BLaER1 treated with 17β-estradiol and CSF1 and Interleukin-3, amounts not matched to agents 10 nM and 100 nM (cell line): Measurements from ENCODE around the gene CRBN.

ENCODE experiments used
- H3K27ac ChIP-seq, 11 experiments: shearing (Covaris generic); formaldehyde crosslinking; 2 replicates each; pipeline ENCODE4 v1.8.1; 2022
- H3K27me3 ChIP-seq, 11 experiments: shearing (Covaris generic); formaldehyde crosslinking; 2 replicates each; pipeline ENCODE4 v1.8.1; 2022
- H3K36me3 ChIP-seq, 11 experiments: shearing (Covaris generic); formaldehyde crosslinking; 2 replicates each; pipeline ENCODE4 v1.8.1; 2022
- H3K4me1 ChIP-seq, 10 experiments: shearing (Covaris generic); formaldehyde crosslinking; 2 replicates each; pipeline ENCODE4 v1.8.1; 2022
- H3K4me2 ChIP-seq, 11 experiments: shearing (Covaris generic); formaldehyde crosslinking; 2 replicates each; pipeline ENCODE4 v1.8.1; 2022
- H3K4me3 ChIP-seq, 10 experiments: shearing (Covaris generic); formaldehyde crosslinking; 2 replicates each; pipeline ENCODE4 v1.8.1; 2022
- H3K9ac ChIP-seq, 11 experiments: shearing (Covaris generic); formaldehyde crosslinking; 2 replicates each; pipeline ENCODE4 v1.8.1; 2022
- H3K9me3 ChIP-seq, 11 experiments: shearing (Covaris generic); formaldehyde crosslinking; replicated peaks in 1 of 11; 2 replicates each; pipeline ENCODE4 v1.8.1; 2022
- H4K20me1 ChIP-seq, 11 experiments: shearing (Covaris generic); formaldehyde crosslinking; 2 replicates each; pipeline ENCODE4 v1.8.1; 2022
- Cebpa-rat ChIP-seq, 11 experiments: shearing (Covaris generic); IDR thresholded peaks; 2 replicates each; pipeline ENCODE4 v1.8.1; 2022

Gene CRBN

DNA sequence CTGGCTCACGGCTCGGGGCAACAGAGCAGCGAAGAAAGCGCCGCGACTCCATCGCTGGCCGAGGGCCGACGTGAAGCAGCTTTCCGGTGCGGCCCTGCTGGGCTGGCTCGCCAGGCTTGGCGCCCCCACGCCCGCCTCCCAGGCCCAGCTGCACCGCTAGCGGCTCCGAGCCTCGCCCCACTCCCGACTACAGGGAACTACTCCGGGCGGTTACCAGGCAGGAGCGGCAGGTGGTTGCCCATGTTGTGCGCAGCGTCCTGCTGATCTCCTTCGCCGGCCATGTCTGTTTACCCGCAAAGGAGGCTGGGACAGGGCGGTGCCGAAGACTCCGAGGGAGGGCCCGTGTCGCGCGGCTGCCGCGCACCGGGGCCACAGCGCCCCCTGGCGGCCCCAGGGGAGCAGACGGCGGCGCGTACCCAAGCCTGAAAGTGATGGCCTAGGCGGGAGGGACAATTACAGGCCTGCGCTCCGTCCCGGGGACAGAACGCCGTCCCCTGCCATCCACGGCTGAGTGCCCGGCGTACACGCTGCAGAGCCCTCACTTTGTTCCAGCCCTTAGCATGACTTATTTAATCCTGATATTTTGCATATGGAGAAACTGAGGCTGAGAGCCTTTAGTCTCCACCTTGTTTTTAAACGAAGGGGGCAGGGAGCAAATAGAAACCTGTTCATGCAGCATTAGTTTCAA lies at the start of gene CRBN:
CRBN (minus strand) TSS at position 285 of the 688 bp plus-strand sequence; CDS start at position 281, 4 bp downstream.
- peak within 1 kb of the TSS; percentile 80 to 98 (median 92) for H3K4me3 ChIP-seq
- peaks cover 0 to 39% (median 6%) of the 10 kb centered on the region in 11 experiments; a peak in 7 of 22 replicates for H4K20me1 ChIP-seq
- peaks cover 41 to 62% (median 50%) of the 10 kb centered on the region in 10 experiments for H3K4me1 ChIP-seq
- no peaks in the 10 kb centered on the region for H3K27me3 ChIP-seq
- TF ChIP-seq Cebpa-rat (IDR thresholded peaks at IDR 0.05), result no peak
- H3K27ac ChIP-seq, result peak within 1 kb of the TSS; percentile 76 to 95 (median 89)
- H3K4me2 ChIP-seq, result peak within 1 kb of the TSS; percentile 82 to 98 (median 92)
- no peaks in the 10 kb centered on the region for H3K9me3 ChIP-seq
- peaks cover 0 to 21% (median 8%) of the 10 kb centered on the region in 11 experiments; a peak in 12 of 22 replicates for H3K36me3 ChIP-seq
- H3K9ac ChIP-seq, result peak within 1 kb of the TSS; percentile 87 to 96 (median 92)

DNA sequence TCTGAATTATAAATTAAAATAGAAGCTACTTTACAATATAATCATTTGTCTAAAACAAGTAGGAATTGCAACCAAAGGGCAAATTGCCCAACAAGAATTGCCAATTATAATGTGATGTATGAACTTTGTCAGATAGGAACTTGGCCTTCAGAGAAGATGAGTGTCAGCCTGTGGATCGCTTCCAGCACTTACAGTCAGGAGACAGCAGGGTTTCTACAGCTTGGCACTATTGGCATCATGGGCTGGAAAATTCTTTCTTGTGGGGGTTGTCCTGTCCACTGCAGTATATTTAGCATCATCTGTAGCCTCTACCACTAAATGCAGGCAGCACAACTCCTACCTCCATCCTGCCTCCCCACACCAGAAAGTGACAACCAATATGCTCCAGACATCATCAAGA lies 48.1 kb upstream of the CRBN start:
- Histone ChIP-seq H3K27ac (no peak overlapping the region), H3K27me3 (no peaks in the 10 kb centered on the region), H4K20me1 (no peaks in the 10 kb centered on the region), H3K4me2 (no peak overlapping the region), H3K9me3 (peaks cover 0 to 9% (median 0%) of the 10 kb centered on the region in 11 experiments; a peak in 1 of 22 replicates), H3K9ac (no peak overlapping the region), H3K36me3 (no peaks in the 10 kb centered on the region), H3K4me1 (no peaks in the 10 kb centered on the region), H3K4me3 (no peak overlapping the region)
- TF ChIP-seq Cebpa-rat (IDR thresholded peaks at IDR 0.05), result no peak

- Histone ChIP-seq H3K9me3 (0 out of 22 replicates have a peak, but pooled peaks cover 0 to 3% (median 0%) of the 10 kb centered on the region in 11 experiments), H3K4me2 (no peak overlapping the region), H3K36me3 (no peaks in the 10 kb centered on the region), H3K27me3 (no peaks in the 10 kb centered on the region), H3K4me3 (no peak overlapping the region), H4K20me1 (no peaks in the 10 kb centered on the region), H3K9ac (no peak overlapping the region), H3K27ac (no peak overlapping the region), H3K4me1 (no peaks in the 10 kb centered on the region)
- TF ChIP-seq Cebpa-rat (IDR thresholded peaks at IDR 0.05), result no peak
These were observed 42.0 kb upstream of the CRBN start for GRCh38 chr3:3221528-3221927.

DNA sequence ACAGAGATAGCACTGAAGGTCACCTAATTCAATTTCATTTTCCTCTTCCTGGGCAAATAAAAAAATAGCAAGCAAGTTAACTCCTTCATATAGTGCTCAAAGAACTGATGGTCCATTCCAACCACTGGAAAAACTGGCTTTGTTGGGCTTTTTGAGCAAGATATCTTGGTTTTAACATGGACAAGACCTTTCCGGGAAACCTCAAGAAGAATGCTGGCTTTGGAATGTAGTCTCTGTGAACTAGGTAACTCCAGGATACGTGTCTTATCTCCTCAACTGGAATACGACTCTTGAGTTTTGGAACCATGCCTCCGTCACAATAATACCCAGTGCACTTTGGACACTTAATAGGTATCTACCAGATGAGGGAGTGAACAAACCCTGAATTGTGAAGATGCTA lies 36.9 kb upstream of the CRBN start:
- Histone ChIP-seq H3K36me3 (no peaks in the 10 kb centered on the region), H3K27ac (no peak overlapping the region), H3K9me3 (no peaks in the 10 kb centered on the region)

DNA sequence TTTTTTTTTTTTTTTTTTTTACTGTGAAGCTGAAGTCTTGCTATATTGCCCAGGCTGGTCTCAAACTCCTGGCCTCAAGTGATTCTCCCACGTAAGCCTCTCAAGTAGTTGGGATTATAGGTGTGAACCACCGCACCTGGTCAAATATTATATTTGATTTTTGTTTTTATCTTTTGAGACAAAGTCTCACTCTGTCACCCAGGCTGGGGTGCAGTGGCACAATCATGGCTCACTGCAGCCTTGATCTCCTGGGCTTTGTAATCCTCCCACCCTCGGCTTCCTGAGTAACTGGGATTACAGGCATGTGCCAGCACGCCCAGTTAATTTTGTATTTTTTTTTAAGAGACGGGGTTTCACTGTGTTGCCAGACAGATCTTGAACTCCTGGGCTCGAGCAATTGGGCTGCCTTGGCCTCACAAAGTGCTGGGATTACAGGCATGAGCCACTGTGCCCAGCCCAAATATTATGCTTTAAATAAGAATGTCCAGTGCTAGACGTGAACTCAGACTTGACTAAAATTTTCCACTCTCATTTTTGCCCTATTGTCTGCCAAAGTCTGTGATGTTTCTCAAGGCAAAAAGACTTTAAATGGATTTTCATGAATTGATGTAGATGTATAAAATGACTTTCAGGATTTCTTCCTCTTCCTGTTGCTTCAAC lies 33.4 kb upstream of the CRBN start:
- no peak for TF ChIP-seq Cebpa-rat (IDR thresholded peaks at IDR 0.05)
- no peaks in the 10 kb centered on the region for H4K20me1 ChIP-seq
- H3K4me3 ChIP-seq, result no peak overlapping the region
- H3K36me3 ChIP-seq, result no peaks in the 10 kb centered on the region
- no peak overlapping the region for H3K27ac ChIP-seq
- no peaks in the 10 kb centered on the region for H3K9me3 ChIP-seq
- H3K9ac ChIP-seq, result no peak overlapping the region
- no peaks in the 10 kb centered on the region for H3K4me1 ChIP-seq
- no peak overlapping the region for H3K4me2 ChIP-seq
- H3K27me3 ChIP-seq, result no peaks in the 10 kb centered on the region

More for the DNA sequence above, 36.9 kb upstream of the CRBN start:
- no peak overlapping the region for H3K9ac ChIP-seq
- no peaks in the 10 kb centered on the region for H3K4me1 ChIP-seq
- H4K20me1 ChIP-seq, result no peaks in the 10 kb centered on the region
- no peaks in the 10 kb centered on the region for H3K27me3 ChIP-seq
- H3K4me2 ChIP-seq, result no peak overlapping the region
- no peak for TF ChIP-seq Cebpa-rat (IDR thresholded peaks at IDR 0.05)
- H3K4me3 ChIP-seq, result no peak overlapping the region

DNA sequence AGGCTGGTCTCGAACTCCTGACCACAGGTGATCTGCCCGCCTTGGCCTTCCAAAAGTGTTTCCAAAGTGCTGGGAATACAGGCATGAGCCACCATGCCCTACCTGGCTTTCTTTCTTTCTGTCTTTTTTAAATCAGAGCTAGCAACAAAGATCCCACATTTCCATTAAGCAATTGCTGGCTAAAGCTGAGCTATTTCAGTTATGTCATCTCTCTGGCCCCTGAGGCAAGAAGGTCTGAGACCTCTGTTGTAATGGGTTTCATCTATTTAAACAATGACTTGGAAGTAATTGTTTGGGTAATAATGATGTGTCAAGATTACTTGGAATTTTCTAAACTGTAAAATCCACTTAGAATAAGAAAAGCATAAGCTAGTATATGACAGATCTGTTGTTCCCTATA lies 30.2 kb upstream of the CRBN start:
- H3K4me1 ChIP-seq, result no peaks in the 10 kb centered on the region
- no peak overlapping the region for H3K4me2 ChIP-seq
- no peak for TF ChIP-seq Cebpa-rat (IDR thresholded peaks at IDR 0.05)
- no peak overlapping the region for H3K27ac ChIP-seq
- H3K27me3 ChIP-seq, result no peaks in the 10 kb centered on the region
- no peak overlapping the region for H3K9ac ChIP-seq
- H3K4me3 ChIP-seq, result no peak overlapping the region
- H4K20me1 ChIP-seq, result no peaks in the 10 kb centered on the region
- no peaks in the 10 kb centered on the region for H3K36me3 ChIP-seq
- H3K9me3 ChIP-seq, result no peaks in the 10 kb centered on the region

- TF ChIP-seq Cebpa-rat (IDR thresholded peaks at IDR 0.05), result no peak
- Histone ChIP-seq H3K4me3 (no peak overlapping the region), H3K4me1 (no peaks in the 10 kb centered on the region), H4K20me1 (no peaks in the 10 kb centered on the region), H3K36me3 (no peaks in the 10 kb centered on the region), H3K27ac (no peak overlapping the region), H3K27me3 (no peaks in the 10 kb centered on the region), H3K9me3 (no peaks in the 10 kb centered on the region), H3K9ac (no peak overlapping the region), H3K4me2 (no peak overlapping the region)
These were observed 29.6 kb upstream of the CRBN start for GRCh38 chr3:3209057-3209456.

DNA sequence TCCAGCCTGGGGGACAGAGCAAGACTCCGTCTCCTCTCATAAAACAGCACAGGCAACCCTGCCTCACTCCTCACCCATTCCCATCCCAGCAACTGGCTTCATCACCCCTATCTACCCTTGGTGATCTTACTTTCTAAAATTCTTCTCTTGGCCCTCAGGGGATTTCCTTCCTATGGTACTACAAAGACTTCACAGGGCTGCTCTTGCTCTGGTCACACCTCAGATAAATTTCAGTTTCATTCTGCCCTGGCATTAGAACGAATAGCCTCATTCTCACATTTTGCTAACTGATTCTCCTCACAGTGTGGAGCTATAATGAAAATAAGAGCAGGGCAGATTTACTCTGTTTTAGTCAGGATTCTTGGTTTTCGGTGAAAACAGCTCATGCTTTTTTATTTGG lies 22.1 kb upstream of the CRBN start:
- Histone ChIP-seq H3K4me1 (no peaks in the 10 kb centered on the region), H4K20me1 (no peaks in the 10 kb centered on the region), H3K4me2 (no peak overlapping the region)

GRCh38 chr3:3200632-3201212 lies 21.2 kb upstream of the CRBN start:
- H3K27ac ChIP-seq, result no peak overlapping the region
- no peak for TF ChIP-seq Cebpa-rat (IDR thresholded peaks at IDR 0.05)
- H3K9ac ChIP-seq, result no peak overlapping the region
- no peaks in the 10 kb centered on the region for H3K27me3 ChIP-seq
- H3K4me3 ChIP-seq, result no peak overlapping the region
- H3K4me2 ChIP-seq, result no peak overlapping the region
- H4K20me1 ChIP-seq, result no peaks in the 10 kb centered on the region
- H3K4me1 ChIP-seq, result no peaks in the 10 kb centered on the region
- H3K9me3 ChIP-seq, result no peaks in the 10 kb centered on the region
- H3K36me3 ChIP-seq, result no peaks in the 10 kb centered on the region

More for the DNA sequence above, 22.1 kb upstream of the CRBN start:
- Histone ChIP-seq H3K9ac (no peak overlapping the region), H3K27ac (no peak overlapping the region), H3K9me3 (no peaks in the 10 kb centered on the region), H3K4me3 (no peak overlapping the region), H3K36me3 (no peaks in the 10 kb centered on the region), H3K27me3 (no peaks in the 10 kb centered on the region)
- no peak for TF ChIP-seq Cebpa-rat (IDR thresholded peaks at IDR 0.05)
